Suprapubic skin (tissue), 4 donors: ENCODE measurements around the gene LASP1.

Source experiments
- CTCF ChIP-seq, 2 donors: fragments of 200-600 bp in 1 of 2; fragments of 450-650 bp in 1 of 2; sonication (generic) in 1 of 2; IDR thresholded peaks; one replicate each; pipeline ENCODE4 v1.5.1; 2016 to 2019; ENCODE audit warnings: antibody characterized with exemption in 2 of 2, mild to moderate bottlenecking in 1 of 2, moderate library complexity in 1 of 2
- EP300 ChIP-seq: sonication (generic); formaldehyde crosslinking; IDR thresholded peaks from one replicate; pipeline ENCODE4 v1.6.1; 2017; ENCODE audit warnings: antibody characterized with exemption
- POLR2A ChIP-seq, 2 donors: fragments of 450-650 bp; IDR thresholded peaks; one replicate each; pipeline ENCODE4 v1.6.1; 2017; ENCODE audit warnings: antibody characterized with exemption in 2 of 2, mild to moderate bottlenecking in 2 of 2, moderate library complexity in 2 of 2
- POLR2AphosphoS5 ChIP-seq, 3 donors: sonication (generic); formaldehyde crosslinking; IDR thresholded peaks; one replicate each; pipeline ENCODE4 v1.6.1; 2017; ENCODE audit warnings: antibody characterized with exemption in 3 of 3

DNA sequence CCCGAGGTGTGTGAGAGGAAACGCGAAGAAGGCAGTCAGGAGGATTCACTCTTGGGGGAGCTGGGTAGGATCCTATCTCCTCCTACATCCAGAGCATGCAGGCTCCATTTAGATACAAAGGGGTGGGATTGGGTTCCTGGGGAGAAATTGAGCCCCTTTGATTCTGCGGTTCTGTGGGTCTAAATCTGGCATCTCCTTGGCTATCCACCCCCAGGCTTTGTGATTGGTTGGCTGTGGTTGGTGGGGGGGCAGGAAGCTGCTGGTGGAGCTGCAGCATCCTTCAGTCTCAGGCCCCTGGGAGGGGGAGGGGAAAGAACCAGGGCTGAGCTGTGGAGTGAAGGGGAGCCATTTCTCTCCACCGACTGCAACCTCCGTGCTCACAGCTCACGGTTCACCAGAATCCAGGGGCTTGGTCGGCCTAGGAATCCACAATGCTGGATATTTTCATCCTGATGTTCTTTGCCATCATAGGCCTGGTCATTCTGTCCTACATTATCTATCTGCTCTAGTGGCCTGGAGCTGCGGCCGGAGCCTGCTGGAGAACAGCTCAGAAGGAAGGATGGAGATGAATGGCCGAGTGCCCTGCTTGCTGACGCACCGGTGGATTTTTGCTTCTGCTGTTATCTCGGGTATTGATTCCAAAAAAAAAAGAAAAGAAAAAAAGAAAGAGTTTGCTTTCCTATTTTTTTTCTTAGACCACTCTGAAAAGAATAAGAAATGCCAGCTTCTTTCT, 55.6 kb downstream of the LASP1 start, which contains the start of gene LASP1NB:
- TF ChIP-seq CTCF (IDR thresholded peaks at IDR 0.05) (no peak), POLR2A (IDR thresholded peaks at IDR 0.05) (no peak), EP300 (no peak), POLR2AphosphoS5 (IDR thresholded peaks at IDR 0.05) (no peak)
